HG03432 (cell line): ENCODE measurements around the gene BSND.
"Not testable (repeated sequence)": the region's sequence is repeated elsewhere in the genome, so short reads cannot be mapped to it uniquely, and the experiment has no call there.

ENCODE experiments used
- ATAC-seq: cut with Tn5 transposase; IDR thresholded peaks from one replicate; pipeline ENCODE4 v1.9.1; 2021; ENCODE audit warnings: mild to moderate bottlenecking, moderate library complexity; ENCODE audit not compliant: unreplicated experiment

Gene BSND

DNA sequence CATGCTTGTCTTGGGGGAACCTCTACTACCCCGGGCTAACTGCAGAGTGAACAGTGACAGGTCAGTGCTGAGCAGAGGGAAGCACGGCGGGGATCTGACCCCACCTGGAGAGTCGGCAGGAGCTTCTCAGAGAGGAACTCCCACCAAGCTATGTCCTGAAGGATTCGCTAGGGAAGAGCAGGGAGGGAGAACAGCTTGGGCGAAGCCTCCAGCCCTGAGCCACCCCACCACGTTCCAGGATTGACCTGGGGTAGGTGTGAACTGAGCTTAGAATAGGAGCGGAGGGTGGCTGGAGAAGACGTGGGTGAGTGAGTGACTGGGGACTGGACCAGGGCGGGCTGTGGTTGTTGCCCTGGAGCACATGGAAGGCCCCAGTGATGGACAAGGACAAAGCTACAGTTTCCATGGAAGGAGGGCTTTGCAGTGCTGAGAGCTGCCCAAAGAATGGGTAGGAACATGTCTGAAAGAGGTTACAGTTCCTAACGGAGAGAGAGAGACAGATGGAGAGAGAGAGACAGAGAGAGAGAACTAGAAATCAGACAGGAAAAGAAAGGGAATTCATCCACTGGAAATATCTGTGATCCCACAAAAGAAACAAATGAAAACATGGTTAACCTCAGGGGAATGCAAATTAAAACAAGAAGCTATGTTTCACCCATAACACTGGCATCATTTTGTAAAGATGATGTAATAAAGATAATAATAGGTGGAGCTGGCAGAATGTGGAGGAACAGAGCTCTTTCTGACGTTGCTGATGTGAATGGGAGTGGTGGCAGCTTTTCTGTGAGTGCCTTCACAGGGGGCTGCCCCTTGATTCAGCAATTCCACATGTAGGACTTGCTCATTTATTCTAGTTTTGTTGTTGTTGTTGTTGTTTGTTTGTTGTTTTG lies 17.2 kb downstream of the BSND start:
- ATAC-seq = no peak

DNA sequence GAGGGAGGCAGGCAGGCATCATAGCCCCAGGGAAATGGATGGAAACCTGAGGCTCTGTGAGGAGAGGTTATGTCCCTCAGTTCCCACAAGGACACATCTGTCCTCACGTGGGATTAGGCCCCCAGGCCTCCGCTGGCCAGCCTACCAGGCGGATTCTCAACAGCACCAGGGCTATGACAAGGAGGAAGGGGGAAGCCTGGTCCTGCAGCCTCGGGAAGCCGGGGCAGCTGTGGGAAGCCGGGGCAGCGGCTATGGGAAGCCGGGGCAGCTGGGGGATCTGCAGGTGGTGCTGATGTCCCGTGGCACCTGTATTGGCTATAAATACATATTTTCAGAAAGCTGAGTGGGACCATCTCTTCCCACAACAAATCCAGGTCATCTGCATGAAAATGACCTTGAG lies 19.7 kb downstream of the BSND start:
- ATAC-seq = no peak

DNA sequence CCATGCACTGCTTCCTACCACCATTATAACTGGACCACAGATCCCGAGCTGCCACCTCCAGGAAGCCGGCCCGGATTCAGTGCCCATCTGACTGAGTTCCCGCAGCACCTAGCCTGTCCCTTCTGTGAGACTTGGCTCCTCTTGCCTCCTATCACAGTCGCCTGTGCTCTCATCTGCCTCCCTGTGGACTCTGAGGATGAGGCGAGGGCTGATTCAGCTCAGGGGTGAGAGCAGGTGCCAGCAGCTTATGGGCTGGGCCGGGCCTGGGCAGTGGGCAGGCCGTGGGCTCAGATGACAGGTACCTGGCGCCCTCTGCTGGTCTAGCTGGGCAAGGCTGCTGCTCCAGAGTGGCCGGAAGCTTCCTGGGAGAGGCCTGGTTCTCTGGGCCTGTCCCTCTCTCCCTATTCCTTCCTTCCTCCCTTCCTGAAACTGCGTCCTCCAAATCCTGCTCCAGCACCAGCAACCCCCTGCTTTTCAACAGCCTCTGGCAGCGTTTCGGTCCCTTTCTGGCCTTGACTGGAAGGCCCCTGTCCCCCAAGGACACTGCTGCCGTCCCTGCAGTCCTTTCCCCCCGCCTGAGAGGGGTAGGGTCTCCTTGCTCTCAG lies 23.3 kb downstream of the BSND start:
- ATAC-seq = peak; percentile 92

DNA sequence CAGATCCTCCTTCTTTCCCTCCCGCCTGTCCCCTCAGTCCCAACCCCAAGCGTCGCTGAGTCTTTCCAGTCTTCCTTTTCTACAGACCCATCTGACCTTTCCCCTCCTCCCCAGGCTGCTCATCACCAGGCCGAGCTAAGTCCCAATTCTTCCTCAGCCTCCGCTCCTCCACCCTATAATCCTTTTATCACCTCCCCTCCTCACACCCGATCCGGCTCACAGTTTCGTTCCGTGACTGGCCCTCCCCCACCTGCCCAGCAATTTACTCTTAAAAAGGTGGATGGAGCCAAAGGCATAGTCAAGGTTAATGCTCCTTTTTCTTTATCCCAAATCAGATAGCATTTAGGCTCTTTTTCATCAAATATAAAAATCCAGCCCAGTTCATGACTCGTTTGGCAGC lies 25.4 kb downstream of the BSND start:
- ATAC-seq = not testable (repeated sequence)

DNA sequence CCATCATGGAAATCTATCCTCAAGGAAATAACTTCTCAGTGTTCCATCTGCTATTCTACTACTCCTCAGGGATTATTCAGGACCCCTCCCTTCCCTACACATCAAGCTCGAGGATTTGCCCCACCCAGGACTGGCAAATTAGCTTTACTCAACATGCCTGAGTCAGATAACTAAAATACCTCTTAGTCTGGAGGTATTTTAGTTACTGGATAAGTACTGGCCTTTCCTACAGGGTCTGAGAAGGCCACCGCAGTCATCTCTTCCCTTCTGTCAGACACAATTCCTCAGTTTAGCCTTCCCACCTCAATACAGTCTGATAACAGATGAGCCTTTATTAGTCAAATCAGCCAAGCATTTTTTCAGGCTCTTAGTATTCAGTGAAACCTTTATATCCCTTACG lies 27.9 kb downstream of the BSND start:
- ATAC-seq = not testable (repeated sequence)

DNA sequence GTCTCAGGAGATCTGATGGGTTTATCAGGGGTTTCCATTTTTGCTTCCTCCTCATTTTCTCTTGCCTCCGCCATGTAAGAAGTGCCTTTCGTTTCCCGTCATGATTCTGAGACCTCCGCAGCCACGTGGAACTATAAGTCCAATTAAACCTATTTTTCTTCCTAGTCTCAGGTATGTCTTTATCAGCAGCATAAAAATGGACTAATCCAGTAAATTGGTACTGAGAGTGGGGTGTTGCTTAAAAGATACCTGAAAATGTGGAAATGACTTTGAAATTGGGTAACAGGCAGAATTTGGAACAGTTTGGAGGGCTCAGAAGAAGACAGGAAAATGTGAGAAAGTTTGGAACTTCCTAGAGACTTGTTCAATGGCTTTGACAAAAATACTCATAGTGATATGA lies 32.4 kb downstream of the BSND start:
- not testable (repeated sequence) for ATAC-seq

DNA sequence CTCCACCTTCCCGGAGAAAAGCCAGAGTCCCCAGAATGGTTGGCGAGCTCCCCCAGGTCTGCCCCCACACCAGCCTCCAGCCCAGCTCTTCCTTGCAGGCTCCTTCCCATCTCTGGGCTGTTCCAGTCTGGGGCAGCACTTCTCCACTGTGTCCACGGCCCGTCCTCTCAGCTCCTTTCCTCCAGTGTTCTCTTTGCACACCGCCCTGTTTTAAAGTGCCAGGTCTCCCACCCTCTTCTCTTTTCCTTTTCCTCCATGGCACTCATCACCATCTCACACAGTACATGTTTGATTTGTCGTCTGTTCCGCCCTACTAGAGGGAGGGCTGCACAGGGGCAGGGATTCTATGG lies 34.5 kb downstream of the BSND start:
- no peak for ATAC-seq

DNA sequence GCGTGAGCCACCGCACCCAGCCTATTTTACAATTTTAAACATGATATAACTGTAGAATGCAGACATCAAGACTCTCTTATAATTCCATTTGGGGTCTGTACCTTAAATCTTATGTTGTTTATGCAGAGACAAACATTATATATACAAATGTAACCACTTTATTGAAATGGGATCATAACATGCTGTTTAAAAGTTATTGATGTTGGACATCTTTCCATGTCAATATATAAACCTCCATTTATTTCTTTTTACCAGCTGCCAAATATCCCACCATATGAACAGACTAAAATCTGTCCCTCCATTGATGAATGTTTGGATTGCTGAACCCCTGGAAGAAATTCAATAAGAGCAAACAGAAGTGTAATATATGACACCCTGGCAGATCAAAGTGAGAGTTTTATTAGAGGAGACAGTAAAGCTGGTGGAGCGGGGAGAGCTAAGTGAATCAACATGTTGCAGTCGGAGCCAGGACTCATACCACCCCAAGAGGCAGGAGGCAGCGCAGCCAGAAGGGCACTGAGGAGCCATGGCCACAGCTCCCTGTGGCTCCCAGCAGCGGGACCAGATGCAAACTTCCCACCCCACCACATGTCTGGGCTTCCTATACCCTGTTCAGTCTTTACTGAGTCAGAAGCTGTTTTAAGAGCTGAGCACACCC lies 35.9 kb downstream of the BSND start:
- no peak for ATAC-seq

DNA sequence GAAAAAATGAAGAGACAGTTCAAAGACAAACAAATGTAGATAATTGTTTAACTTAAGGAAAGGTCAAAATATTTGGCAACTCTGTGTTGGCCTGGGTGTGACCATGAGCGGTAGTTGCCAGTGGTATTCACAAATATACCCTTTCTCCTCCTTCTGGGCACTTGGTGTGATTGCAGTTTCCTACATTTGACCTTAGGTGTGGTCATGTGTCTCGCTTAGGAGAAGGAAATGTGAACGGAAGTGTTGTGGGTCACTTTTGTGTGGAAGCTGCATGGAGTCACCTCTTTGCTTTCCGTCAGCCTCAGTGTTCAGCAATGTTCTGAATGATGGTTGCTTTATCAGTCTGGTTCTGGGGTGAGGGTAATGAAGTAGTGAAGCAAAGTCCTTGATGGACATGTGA lies 37.2 kb downstream of the BSND start:
- no peak for ATAC-seq

DNA sequence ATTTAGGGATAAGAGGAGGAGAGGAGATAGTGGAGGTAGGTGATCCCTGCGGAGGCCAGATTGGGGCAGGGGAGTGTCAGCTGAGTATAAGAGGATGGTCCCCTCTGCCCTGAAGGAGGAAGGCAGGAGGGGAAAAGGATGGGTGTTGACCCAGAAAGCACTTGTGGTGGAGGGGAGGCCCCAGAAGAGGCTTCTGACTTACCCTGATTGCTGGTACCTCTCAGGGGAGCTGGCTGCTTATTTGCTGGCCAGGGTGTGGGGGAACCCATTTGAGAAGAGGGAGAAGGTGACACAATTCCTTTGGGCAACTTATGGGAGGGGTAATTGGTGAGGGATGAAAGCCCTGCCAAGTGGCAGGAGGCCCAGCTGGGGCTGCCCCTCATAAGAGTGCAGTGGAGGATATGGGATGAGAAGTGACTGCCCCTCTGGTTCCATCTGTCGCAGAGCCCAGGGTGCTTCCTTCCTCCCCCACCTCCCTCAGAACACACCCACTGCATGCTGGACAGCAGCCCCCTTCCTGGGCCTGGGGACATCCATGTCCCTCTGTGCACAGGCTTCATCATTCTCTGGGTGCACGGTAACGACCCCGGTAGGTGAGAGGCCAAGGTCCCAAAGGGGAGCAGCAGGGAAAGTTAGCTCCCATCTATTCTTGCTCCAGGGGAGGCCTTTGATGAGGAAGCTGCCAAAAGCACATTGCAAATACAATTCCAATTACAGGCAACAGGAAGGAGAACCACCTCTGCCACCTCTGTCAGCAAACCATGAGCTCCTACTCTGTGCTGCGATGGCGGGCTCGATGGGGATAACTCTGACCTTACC lies 39.2 kb downstream of the BSND start:
- ATAC-seq = no peak

DNA sequence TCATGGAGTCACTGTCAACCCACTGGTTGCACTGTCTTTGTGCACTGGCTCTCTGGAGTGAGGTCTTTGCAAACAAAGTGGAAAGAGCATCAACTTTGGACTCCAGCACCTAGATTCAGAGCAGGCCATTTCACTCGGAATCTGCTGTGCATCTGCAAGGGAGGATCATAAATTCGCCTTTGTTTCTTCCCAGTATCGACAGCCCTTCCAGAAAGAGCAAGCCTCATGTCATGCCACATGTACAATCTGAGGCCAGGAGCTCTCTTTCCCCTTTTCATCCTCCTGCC lies 39.8 kb downstream of the BSND start:
- no peak for ATAC-seq

DNA sequence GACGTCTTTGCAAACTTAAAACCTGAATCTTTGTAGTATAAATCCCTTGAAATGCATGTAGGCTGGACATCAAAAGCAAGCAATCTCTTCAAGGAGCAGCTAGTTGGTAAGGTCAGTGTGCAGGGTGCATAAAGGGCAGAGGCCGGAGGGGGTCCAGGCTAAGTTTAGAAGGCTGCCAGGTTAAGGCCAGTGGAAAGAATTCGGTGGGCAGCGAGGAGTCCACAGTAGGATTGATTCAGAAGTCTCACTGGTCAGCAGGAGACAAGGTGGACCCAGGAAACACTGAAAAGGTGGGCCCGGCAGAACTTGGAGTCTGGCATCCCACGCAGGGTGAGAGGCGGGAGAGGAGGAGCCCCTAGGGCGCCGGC lies 40.2 kb downstream of the BSND start:
- no peak for ATAC-seq

DNA sequence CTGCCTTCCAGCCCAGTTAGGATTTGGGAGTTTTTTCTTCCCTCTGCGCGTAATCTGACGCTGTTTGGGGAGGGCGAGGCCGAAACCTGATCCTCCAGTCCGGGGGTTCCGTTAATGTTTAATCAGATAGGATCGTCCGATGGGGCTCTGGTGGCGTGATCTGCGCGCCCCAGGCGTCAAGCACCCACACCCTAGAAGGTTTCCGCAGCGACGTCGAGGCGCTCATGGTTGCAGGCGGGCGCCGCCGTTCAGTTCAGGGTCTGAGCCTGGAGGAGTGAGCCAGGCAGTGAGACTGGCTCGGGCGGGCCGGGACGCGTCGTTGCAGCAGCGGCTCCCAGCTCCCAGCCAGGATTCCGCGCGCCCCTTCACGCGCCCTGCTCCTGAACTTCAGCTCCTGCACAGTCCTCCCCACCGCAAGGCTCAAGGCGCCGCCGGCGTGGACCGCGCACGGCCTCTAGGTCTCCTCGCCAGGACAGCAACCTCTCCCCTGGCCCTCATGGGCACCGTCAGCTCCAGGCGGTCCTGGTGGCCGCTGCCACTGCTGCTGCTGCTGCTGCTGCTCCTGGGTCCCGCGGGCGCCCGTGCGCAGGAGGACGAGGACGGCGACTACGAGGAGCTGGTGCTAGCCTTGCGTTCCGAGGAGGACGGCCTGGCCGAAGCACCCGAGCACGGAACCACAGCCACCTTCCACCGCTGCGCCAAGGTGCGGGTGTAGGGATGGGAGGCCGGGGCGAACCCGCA lies 40.8 kb downstream of the BSND start, which contains the start of gene PCSK9:
Gene PCSK9, plus strand, starts transcription at position 207 of the 741 bp plus-strand sequence. Its CDS starts 290 bp downstream, at position 497.
- no peak for ATAC-seq

DNA sequence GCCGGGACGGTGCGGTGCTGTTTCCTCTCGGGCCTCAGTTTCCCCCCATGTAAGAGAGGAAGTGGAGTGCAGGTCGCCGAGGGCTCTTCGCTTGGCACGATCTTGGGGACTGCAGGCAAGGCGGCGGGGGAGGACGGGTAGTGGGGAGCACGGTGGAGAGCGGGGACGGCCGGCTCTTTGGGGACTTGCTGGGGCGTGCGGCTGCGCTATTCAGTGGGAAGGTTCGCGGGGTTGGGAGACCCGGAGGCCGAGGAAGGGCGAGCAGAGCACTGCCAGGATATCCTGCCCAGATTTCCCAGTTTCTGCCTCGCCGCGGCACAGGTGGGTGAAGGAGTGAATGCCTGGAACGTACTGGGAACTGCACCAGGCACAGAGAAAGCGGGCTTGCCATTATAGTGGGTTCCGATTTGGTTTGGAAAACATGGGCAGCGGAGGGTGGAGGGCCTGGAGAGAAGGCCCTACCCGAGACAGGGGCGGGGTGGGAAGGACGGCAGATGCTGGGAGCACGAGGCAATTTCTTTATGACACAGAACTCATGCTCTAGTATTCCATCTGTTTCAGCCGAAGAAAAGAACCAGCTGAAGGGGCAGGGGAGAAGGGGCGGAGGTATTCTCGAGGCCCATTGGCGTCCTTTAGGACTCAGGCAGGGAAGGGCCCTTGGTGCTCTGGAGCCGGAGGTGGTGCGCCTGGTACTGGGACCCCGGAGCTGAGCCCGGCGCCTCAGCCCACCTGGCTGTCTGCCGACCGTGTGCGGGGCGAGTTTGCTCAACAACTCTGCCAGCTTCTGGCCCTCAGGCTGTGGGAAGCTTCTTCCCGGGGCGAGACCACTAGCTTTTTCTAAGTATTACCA lies 41.6 kb downstream of the BSND start:
- ATAC-seq = no peak

DNA sequence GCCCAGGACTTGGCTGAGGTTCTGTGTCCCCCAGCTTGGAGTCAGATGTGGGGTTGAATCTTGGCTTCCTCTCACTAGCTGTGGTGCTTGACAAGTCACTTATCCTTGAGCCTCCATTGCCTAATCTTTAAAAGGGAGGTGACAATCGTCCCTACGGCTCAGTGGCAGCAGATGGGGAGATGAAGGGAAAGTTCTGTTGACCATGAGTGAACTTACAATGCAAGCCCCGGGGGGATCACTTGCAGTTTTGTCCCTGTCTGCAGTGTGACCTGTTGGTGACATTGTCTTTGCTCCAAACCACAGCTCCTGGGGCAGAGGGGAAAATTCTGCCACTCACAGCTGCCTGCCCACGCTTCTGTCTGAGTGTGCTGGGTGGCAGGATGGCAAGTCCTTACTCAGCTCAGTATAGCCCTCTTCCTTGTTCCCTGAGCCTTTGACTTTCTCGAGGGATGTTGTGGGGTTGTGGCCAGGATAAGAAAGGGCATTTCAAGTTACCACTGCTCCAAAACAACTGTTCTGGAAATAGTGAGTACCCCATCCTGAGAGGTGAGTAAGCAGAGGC lies 42.3 kb downstream of the BSND start:
- ATAC-seq = no peak

DNA sequence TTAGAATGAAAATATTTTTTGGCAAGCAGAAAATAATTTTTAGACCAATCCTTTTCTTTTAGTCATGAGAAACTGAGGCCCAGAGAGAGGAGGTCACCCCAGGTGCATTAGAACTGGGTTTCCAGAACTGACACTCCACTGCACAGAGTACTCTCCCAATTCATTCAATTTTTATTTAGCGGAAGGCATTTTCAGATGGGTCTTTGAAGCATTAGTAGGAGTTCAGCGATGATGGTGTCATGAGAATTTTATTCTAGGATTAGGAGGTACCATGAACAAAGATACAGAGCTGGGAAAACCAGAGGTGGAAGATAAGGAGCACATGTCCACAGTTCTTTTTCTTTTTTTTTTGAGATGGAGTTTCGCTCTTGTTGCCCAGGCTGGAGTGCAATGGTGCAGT lies 42.9 kb downstream of the BSND start:
- ATAC-seq = no peak

DNA sequence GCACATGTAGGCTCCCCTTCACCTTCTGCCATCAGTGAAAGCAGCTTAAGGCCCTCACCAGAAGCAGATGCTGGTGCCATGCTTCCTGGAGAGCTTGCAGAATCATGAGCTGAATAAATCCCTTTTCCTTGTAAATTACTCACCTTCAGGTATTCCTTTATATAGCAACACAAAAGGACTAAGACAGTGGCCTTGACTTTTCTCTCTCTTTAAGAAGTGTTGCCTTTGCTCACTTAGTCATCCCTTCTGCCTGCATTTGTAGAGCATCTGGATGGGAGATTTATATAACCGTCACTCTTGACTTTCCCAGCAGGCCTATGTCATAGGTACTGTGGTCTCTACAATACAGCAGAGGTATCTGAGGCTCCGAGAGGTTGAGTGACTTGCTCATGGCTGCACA lies 44.3 kb downstream of the BSND start:
- ATAC-seq = no peak

DNA sequence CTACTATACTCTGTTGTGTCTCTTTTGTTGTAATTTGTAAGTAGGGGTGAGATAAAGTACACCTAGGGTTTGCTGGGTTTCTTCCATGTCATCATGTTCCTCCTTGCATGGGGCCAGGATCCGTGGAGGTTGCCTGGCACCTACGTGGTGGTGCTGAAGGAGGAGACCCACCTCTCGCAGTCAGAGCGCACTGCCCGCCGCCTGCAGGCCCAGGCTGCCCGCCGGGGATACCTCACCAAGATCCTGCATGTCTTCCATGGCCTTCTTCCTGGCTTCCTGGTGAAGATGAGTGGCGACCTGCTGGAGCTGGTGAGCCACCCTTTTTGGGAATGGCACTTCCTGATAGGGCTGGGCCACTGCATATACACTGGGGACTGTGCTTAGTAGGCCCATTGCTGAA lies 45.0 kb downstream of the BSND start:
- ATAC-seq = no peak

DNA sequence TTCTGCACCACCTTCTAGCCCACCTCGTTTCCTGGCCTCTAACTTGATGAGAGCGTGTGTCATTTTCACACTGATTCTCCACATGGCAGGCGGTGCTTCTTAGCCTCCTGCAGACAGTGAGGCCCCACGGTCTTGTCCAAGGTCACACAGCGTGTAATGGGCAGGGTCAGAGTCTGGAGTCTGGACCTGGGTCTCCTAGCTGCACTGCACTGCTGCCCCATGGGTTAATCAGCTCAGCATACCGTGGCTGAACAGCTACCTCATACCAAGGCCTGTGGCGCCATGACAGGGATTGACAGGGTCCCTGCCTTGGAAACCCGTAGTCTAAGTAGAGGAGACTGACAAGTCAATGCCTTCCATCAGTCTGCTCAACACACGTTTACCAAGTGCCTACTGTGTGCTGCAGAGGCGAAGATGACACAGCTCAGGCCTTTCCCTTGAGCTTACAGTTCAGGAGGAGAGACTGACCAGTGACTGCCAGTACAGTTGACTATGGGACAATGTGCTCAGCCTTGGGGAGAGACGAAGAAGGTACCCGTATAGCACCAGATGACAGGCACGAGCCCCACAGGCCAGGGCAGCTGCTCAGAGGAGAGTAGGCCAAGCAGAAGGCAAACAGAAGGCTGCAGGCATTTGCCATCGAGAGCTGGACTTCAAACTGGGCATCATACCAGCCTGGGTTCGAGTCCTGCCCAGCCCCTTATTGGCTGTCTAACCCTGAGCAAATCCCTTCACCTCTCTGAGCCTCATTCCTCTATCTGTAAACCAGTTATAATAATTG lies 46.1 kb downstream of the BSND start:
- no peak for ATAC-seq
